Measurements from ENCODE around the gene CDHR4. TPM values are rescaled to one million over a fixed set of nuclear protein-coding genes. Genes with fewer than 3 reads are reported as not detected.

The CDHR4 gene
- total RNA-seq, 2 experiments from 2014 or later: 0.17 TPM; not detected in 1

DNA sequence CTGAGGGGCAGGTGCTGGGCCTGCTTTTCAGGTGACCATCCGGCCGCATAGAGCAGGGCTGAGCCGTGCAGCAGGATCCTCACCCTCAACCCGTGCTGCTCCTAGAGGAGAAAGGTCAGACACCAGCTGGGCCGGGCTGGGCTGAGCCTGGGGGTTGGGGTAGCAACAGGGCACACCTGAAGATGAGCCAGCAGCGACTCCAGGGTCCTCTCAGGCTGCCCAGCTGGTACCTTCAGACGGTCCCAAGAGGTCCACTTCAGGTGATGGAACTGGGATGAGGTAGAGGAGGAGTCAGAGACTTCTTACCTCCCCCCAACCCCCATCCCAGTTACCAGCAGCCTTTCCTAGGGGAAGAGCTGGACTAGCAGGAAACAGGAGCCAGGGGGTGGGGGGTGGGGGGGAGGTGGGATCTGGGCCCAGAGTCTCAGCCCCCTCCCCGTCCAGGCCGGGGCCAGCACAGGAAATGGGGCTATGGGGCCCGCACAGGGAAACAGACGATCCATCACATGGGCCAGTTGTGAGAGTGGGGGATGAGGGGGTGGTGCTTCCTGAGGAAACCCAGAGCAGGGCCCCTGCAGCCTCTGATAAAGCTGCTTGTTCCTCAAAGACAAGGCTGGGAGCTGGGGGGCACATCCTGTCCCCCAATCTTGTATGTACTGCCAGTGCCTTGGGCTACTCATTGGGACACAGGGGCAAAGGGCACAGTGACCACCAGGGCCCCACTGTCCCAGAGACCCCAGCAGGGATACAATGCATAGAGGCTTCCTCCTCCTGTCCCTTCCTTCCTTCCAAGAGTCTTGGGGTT is 6.4 kb upstream of the CDHR4 start:
- Histone ChIP-seq H3K36me3 (ENCODE audit: insufficient read depth, low read length) (peaks cover 23% of the 10 kb centered on the region), H3K27ac (ENCODE audit: low read depth in 1 of 2, low read length in 2 of 2) (peak overlapping the region; percentile 40 to 69), H3K9me3 (ENCODE audit: control insufficient read depth in 1 of 2, insufficient read depth in 1 of 2, low read length in 2 of 2) (no peaks in the 10 kb centered on the region), H3K27me3 (ENCODE audit: control insufficient read depth in 1 of 2, insufficient read depth in 2 of 2, low read length in 2 of 2) (no peaks in the 10 kb centered on the region), H3K4me1 (ENCODE audit: insufficient read depth, low read length) (peaks cover 59% of the 10 kb centered on the region), H3K4me3 (ENCODE audit: low read length) (no peak overlapping the region)
- Mint-ChIP-seq H3K36me3 (ENCODE audit: low read depth) (peaks cover 37% of the 10 kb centered on the region), H3K27ac (peak overlapping the region; percentile 77), H3K9me3 (no peaks in the 10 kb centered on the region), H3K27me3 (peaks cover 4% of the 10 kb centered on the region), H3K4me3 (peak overlapping the region; percentile 58), H3K4me1 (ENCODE audit: low read depth) (peaks cover 58% of the 10 kb centered on the region)
- TF ChIP-seq, protein P1, sequence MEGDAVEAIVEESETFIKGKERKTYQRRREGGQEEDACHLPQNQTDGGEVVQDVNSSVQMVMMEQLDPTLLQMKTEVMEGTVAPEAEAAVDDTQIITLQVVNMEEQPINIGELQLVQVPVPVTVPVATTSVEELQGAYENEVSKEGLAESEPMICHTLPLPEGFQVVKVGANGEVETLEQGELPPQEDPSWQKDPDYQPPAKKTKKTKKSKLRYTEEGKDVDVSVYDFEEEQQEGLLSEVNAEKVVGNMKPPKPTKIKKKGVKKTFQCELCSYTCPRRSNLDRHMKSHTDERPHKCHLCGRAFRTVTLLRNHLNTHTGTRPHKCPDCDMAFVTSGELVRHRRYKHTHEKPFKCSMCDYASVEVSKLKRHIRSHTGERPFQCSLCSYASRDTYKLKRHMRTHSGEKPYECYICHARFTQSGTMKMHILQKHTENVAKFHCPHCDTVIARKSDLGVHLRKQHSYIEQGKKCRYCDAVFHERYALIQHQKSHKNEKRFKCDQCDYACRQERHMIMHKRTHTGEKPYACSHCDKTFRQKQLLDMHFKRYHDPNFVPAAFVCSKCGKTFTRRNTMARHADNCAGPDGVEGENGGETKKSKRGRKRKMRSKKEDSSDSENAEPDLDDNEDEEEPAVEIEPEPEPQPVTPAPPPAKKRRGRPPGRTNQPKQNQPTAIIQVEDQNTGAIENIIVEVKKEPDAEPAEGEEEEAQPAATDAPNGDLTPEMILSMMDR (IDR thresholded peaks at IDR 0.05): no peak
- peak in 4 of 14 experiments; percentile 29 to 55 (median 34) for DNase-seq
- ChIA-PET POLR2A (interaction anchor here (1.0 to 4.7 kb wide), 3 partner anchors 7 to 33 kb away, joined by 4 to 83 read pairs (median 5); partner anchors contain the start of gene UBA7), CTCF (interaction anchor here (6.2 kb wide), 1 partner anchor 34 kb away, joined by 103 read pairs; no protein-coding TSS in a partner anchor)
- intact Hi-C loops (cut with DNase I, micrococcal nuclease): loop anchor here in 1 of 2 experiments (10.0 kb wide), 1 partner anchor 279 kb away; the partner anchor contains the start of gene RBM5
- no peak for ATAC-seq (ENCODE audit: poor library complexity)

DNA sequence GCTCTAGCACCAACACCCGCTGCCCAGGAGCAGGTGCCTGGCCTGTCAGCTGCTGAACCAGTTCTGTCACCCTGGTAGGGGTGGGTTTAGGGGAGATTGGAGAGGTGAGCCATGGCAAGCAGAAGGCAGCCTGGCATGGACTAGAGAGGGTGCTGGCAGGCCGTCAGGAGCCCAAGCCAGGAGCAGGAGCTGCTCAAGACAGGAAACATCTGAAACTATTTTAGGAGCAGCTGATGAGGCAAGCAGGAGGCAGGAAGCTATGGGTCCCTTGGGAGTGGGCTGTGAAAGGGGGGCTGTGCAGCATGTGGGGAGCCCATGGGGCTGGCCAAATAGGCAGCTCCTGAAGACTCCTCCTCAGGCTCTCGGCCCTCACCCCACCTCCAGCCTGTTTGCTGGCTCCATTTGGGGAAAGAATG is 5.7 kb upstream of the CDHR4 start:
- Histone ChIP-seq H3K9me3 (ENCODE audit: control insufficient read depth in 1 of 2, insufficient read depth in 1 of 2, low read length in 2 of 2) (no peaks in the 10 kb centered on the region), H3K27me3 (ENCODE audit: control insufficient read depth in 1 of 2, insufficient read depth in 2 of 2, low read length in 2 of 2) (no peaks in the 10 kb centered on the region), H3K4me1 (ENCODE audit: insufficient read depth, low read length) (peaks cover 56% of the 10 kb centered on the region), H3K27ac (ENCODE audit: low read depth in 1 of 2, low read length in 2 of 2) (peak overlapping the region in 1 of 2 donors; percentile 69), H3K4me3 (ENCODE audit: low read length) (no peak overlapping the region), H3K36me3 (ENCODE audit: insufficient read depth, low read length) (peaks cover 16% of the 10 kb centered on the region)
- TF ChIP-seq, protein P1 (IDR thresholded peaks at IDR 0.05): no peak
- H3K36me3 Mint-ChIP-seq (ENCODE audit: low read depth): peaks cover 29% of the 10 kb centered on the region
- ChIA-PET CTCF (interaction anchor here (0.6 to 6.2 kb wide), 3 partner anchors 10 to 821 kb away, joined by 3 to 103 read pairs (median 42); partner anchors contain the start of gene UBA7), POLR2A (interaction anchor here (1.0 to 4.7 kb wide), 3 partner anchors 8 to 34 kb away, joined by 4 to 83 read pairs (median 5); partner anchors contain the start of gene UBA7)
- no peak for ATAC-seq (ENCODE audit: poor library complexity)
- peaks cover 4% of the 10 kb centered on the region for H3K27me3 Mint-ChIP-seq
- H3K9me3 Mint-ChIP-seq: no peaks in the 10 kb centered on the region
- H3K4me1 Mint-ChIP-seq (ENCODE audit: low read depth): peaks cover 56% of the 10 kb centered on the region
- DNase-seq: peak in 1 of 14 experiments; percentile 23
- H3K27ac Mint-ChIP-seq: peak overlapping the region; percentile 77
- intact Hi-C loops (cut with DNase I, micrococcal nuclease): loop anchor here in 1 of 2 experiments (10.0 kb wide), 1 partner anchor 279 kb away; the partner anchor contains the start of gene RBM5
- H3K4me3 Mint-ChIP-seq: peak overlapping the region; percentile 85

DNA sequence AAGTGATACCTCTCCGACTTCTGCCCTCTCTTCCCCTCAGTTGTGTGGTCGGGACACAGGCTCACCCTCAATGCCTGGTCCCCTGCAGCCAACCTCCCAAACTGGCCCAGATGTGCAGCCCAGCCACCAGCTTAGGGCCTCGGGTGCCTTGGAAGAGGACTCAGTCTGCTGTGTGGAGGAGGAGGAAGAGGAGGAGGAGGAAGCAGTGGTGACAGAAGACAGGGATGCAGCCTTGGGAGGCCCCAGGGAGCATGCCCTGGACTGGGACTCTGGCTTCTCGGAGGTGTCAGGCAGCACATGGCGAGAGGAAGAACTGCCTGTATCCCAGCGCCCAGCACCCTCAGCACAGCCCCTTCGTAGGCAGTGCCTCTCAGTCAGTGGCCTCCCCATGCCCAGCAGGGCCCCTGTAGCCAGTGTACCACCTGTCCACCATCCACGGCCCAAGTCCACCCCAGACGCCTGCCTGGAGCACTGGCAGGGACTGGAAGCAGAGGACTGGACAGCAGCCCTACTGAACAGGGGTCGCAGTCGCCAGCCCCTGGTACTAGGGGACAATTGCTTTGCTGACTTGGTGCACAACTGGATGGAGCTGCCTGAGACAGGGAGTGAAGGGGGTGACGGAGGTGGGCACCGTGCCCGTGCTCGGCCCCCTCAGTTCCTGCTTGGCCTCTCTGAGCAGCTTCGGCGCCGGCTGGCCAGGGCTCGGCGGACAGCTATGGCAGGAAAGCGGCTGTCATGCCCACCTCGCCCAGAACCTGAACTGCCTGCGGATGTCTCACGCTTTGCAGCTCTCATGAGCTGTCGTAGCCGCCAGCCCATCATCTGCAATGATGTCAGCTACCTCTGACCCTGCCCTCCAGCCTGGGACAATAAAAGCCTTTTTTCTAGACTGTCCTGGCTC is 4.7 kb upstream of the CDHR4 start:
- TF ChIP-seq, protein P1 (IDR thresholded peaks at IDR 0.05): no peak
- peaks cover 20% of the 10 kb centered on the region for H3K36me3 Mint-ChIP-seq (ENCODE audit: low read depth)
- Histone ChIP-seq H3K36me3 (ENCODE audit: insufficient read depth, low read length) (peaks cover 6% of the 10 kb centered on the region), H3K4me3 (ENCODE audit: low read length) (no peak overlapping the region), H3K4me1 (ENCODE audit: insufficient read depth, low read length) (peaks cover 56% of the 10 kb centered on the region), H3K9me3 (ENCODE audit: control insufficient read depth in 1 of 2, insufficient read depth in 1 of 2, low read length in 2 of 2) (no peaks in the 10 kb centered on the region), H3K27ac (ENCODE audit: low read depth in 1 of 2, low read length in 2 of 2) (peak overlapping the region in 1 of 2 donors; percentile 30), H3K27me3 (ENCODE audit: control insufficient read depth in 1 of 2, insufficient read depth in 2 of 2, low read length in 2 of 2) (no peaks in the 10 kb centered on the region)
- ChIA-PET POLR2A (interaction anchor here (1.6 to 4.7 kb wide), 7 partner anchors 9 to 264 kb away, joined by 6 to 83 read pairs (median 11); partner anchors contain the start of genes RBM6 and UBA7), CTCF (interaction anchor here (0.6 to 6.2 kb wide), 5 partner anchors 11 to 822 kb away, joined by 3 to 103 read pairs (median 13); partner anchors contain the start of gene UBA7)
- ATAC-seq (ENCODE audit: poor library complexity) (no peak), DNase-seq (peak in 2 of 14 experiments; percentile 13 to 31)
- H3K4me1 Mint-ChIP-seq (ENCODE audit: low read depth): peaks cover 56% of the 10 kb centered on the region
- peaks cover 4% of the 10 kb centered on the region for H3K27me3 Mint-ChIP-seq
- H3K4me3 Mint-ChIP-seq: peak overlapping the region; percentile 85
- no peaks in the 10 kb centered on the region for H3K9me3 Mint-ChIP-seq
- intact Hi-C loops (cut with DNase I, micrococcal nuclease): loop anchor here (5.0 to 10.0 kb wide), 2 partner anchors 123 to 280 kb away; partner anchors contain the start of genes MON1A (in 1 of the 2) and RBM5 (in 1 of the 2)
- H3K27ac Mint-ChIP-seq: peak overlapping the region; percentile 77
